GM18858 (cell line): ENCODE results near the gene HELQ.
"Not testable (repeated sequence)": the region's sequence is repeated elsewhere in the genome, so short reads cannot be mapped to it uniquely, and the experiment has no call there.

Experiments
- ATAC-seq: cut with Tn5 transposase; IDR thresholded peaks from one replicate; pipeline ENCODE4 v1.9.1; 2021; ENCODE audit not compliant: unreplicated experiment

The HELQ gene

DNA sequence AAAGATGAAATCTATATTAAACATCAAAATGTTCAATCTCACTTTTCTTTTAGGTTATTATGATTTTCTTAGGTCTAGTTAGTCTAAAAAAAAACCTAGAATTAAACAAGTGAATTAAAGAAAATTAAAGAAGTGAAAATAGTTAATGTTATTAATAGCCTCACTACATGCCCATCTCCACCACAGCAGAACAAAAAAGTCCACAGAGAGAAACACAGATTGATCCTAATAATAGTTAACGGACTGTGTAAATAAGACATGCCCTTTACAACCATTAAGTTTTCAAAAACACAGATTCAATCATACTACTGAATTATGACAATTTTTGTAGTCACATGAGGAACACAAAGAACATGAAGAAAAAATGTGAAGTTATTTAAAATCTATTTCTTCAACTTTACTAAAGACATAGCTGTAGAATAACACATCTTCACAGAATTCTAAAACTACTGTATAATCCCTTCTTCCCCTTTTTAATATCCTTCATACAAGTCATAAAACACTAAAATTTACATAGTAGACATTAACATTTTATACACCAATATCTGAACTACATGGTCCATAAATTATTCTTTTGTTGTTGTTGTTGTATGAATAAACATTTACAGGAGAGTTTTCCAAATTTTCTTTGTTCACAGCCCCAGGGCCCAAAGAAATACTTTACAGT, 15.3 kb downstream of the HELQ start:
- no peak for ATAC-seq

DNA sequence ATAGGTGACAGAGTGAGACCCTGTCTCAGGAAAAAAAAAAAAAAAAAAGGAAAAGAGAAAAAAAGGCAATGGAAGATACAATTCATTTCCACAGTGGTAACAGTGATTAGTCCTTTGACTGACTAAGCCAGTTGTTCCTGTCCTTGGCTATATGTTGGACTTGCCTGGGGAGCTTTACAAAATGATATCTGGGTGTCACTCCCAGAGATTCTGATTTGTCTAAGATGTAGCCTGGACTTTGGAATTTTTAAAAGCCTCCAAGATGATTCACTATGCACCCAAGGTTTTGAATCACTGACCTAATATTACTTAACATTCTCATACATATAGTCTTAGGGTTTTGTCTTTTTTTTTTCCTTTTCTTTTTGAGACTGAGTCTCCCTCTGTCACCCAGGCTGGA, 16.9 kb downstream of the HELQ start:
- no peak for ATAC-seq

DNA sequence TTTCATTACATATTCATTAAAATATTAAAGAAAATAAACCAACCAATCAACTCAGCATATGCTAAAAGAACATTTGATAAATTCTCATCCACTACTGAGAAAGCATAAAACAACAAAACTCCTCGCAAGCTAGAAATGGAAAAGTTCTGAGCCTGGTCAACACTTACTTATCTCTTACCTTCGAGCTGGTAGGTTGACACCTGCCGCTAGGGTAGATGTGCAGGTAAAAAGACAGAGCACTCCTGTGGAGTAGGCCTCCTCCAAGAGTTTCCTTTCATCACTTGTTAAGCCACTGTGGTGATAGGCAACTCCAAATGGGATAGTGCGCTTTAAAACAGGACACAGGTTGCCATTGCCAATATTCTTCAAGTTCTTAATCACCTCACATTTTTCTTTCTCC, 18.9 kb downstream of the HELQ start:
- no peak for ATAC-seq

DNA sequence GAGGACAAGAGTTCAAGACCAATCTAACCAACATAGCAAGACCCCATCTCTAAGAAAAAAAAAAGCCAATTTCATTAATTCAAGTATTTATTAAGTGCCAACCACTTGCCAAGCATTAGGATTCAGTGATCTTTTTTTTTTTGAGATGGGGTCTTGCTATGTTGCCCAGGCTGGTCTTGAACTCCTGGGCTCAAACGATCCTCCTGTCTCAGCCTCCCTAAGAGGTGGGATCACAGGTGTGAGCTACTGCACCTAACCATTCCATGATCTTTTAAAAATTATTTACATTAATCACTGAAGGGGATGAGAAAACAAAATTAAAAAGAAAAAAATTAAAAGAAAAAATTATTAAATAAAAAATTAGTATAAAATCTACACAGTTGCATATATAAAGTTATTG, 24.4 kb downstream of the HELQ start:
- ATAC-seq, result no peak

DNA sequence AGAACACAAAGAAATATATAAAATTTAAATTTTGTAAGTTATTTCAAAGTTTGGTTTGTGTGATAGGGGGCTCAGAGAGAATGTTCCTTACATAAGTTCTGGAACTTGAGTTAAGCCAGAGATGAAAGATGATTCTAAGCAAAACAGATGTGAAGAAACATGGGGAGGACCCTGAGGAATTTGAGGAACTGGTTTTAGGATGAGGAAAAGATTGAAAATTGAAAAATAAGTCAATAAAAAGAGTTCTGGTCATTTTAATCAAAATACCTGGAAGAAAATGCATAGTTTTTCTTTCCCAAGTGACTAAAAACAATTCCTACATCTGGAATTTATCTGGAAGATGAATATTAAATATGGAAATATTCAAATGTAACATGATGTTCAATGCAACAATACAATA, 37.4 kb downstream of the HELQ start:
- ATAC-seq, result no peak

DNA sequence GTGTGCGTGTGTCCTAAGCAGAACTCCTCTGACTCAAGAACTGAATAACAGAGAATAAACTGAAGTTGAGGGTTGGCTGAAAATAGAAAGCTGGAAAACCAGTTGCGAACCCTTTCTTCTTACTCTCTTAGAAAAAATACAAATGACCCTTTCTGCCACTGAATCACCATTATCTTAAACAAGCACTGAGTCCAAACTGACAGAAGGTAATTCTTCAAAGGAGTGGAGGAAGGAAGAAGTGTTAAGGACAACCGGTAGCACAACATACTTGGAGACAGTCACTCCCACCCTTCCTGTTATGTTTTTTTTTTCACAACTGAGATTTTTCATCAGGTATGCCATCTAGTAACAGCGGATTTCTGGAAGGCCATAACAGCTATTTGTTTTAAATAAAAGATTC, 38.1 kb downstream of the HELQ start:
- no peak for ATAC-seq

DNA sequence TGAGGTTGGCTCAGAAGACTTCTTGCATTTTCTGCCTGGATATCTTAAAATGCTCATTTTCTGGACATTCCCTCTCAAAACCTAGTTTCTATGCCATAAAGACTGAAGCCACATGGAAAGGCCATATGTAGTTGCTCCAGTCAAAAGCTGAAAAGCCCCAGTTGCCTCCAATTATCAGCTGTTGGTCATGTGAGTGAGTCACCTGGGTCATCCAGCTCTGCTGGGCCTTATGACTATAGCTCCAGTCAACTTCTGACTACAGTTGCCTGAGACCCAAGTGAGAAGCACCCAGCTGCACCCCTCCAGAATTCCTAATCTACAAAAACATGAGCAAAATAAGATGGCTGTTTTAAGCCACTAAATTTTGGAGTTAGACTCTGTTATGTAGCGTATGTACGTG, 41.9 kb downstream of the HELQ start:
- no peak for ATAC-seq

DNA sequence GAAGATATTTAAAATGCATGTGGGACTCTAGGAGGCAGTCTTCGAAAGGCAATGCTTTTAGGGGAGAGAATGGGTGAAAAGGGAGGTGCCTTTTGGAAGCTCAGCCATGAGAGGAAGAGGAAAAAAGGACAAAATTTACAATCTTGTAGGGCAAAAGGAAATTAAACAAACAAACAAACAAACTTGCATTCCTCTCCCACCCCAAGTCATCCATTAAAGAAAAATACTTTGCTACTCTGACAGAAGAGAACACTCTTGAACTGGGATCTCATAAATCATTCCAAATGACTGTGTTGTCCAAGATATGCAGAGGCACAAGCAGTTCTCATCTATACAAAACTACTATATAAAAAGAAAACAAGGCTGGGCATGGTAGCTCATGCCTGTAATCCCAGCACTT, 46.7 kb downstream of the HELQ start:
- ATAC-seq, result no peak

DNA sequence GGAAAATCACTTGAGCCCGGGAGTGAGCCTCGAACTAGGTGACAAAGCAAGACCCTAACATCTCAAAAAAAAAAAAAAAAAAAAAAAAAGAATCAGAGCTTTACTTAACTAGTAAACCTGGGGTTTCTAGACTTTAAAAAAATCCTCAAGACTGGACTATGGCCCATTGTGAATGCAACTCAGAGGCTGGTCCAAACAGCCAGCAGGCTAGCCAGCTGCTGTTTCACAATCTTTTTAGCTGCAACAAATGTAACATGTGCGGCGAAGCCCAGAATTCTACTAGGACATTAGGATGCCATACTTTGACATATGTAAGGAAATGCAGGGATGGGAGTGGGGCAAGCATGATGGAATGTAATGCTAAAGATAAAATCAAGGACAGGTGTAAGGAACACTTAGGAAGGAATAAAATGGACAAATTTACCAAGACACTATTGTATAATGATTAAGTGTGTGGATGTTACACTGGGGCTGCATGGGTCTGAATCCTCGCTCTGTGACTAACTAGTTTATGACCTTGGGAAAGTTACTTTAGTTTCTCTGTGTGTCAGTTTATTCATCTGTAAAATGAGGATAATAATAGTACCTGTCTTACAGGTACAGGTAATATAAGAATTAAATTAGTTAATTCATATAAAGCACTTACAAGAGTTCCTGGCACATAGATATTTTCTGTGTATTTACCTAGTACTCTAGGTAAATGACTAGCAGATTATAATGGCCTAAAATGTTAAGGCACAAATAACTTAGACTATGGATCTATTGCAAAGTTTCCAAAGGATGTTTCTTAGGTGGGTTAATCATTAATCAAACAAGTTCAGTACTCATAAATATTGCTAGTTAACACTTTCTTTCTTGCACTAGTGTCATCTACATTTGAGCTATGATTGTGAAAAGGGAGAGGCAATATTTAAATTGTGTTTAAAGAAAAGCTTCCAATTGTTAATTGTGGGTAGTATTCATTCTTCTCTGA, 49.5 kb downstream of the HELQ start:
- no peak for ATAC-seq

DNA sequence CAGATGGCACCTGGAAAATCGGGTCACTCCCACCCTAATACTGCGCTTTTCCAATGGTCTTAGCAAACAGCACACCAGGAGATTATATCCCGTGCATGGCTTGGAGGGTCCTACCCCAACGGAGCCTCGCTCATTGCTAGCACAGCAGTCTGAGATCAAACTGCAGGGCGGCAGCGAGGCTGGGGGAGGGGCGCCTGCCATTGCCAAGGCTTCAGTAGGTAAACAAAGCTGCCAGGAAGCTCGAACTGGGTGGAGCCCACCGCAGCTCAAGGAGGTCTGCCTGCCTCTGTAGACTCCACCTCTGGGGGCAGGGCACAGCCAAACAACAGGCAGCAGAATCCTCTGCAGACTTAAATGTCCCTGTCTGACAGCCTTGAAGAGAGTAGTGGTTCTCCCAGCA, 57.5 kb downstream of the HELQ start:
- not testable (repeated sequence) for ATAC-seq

DNA sequence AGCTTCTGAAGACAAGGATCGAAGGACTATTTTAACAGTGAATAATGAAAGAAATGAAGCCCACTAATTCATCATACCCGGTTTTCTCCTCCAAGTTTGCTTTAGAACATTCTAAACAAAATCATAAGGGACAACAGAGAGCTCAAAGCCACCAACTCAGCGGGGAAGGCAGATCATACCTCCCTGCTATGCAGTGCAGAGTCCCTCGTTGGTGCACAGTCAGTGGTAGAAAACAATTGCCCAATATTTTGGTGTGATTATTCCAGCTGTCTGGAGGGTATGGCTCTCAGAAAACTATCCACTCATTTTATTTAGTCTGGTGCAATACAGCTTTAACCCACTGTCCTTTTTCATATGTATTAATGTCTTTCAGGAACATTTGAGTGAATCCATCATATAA, 61.7 kb downstream of the HELQ start:
- no peak for ATAC-seq

DNA sequence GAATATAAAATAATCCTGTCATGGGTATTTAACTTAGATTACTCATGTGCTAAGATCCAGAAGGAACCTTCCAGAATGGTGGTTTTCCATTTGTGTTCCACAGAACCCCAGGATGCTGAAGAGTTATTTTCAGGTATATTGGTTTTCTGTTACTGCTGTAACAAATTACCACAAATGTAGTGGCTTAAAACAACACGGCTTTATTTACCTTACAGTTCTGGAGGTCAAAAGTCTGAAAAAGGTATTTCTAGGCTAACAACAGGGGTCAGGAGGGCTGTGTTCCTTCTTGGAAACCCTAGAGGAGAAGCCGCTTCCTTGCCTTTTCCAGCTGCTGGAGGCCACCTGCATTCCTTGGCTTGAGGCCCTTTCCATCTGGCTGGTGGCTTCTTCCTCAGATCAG, 63.1 kb downstream of the HELQ start:
- no peak for ATAC-seq

DNA sequence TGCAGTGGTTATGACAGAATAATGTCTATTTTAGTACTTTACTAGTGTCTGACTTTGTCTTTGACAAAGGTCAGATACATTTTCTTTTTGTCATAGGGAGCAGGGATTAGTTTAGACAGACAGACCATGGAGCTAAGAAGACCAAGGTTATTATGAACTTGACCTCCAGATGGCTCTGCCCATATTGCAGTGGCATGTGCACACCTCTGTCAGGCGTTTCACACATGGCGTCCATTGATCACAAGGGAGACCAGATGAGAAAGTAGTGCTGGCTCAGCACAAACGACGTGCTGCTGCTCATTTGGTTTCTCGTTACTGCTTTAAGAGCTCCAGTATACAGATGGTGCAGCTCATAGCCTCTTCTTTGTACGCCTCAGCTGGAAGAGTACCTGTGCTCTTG, 64.7 kb downstream of the HELQ start:
- ATAC-seq, result no peak

DNA sequence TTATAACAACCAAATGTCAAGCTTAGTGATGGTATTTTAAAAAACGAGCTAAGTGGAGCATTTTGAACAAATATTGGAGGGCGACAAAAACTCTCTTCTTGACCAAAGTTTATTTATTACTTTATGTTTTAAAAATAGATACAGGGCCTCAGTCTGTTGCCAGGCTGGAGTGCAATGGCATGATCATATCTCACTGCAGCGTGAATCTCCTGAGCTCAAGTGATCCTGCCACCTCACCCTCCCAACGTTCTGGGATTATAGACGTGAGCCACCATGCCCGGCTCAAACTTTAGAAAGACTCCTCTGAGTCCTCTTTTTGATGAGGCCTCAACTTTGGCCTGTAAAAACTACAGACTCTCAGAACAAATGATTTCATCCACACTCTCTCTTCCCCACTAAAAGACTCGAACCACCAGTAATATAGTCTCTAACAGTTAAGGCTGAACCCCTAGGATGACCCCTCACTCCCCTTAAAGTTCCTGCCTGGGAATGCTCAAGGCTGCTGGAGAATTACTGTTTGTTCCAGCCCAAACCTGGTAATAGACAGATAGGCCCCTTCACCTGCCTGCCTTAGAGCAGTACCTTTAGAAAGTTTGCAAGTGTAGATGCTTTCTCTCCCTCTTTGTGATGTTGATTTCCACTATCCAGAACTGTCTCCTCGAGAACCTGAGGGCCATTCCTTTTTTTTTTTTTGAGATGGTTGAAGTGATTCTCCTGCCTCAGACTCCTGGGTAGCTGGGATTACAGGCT, 65.7 kb downstream of the HELQ start:
- ATAC-seq, result no peak

DNA sequence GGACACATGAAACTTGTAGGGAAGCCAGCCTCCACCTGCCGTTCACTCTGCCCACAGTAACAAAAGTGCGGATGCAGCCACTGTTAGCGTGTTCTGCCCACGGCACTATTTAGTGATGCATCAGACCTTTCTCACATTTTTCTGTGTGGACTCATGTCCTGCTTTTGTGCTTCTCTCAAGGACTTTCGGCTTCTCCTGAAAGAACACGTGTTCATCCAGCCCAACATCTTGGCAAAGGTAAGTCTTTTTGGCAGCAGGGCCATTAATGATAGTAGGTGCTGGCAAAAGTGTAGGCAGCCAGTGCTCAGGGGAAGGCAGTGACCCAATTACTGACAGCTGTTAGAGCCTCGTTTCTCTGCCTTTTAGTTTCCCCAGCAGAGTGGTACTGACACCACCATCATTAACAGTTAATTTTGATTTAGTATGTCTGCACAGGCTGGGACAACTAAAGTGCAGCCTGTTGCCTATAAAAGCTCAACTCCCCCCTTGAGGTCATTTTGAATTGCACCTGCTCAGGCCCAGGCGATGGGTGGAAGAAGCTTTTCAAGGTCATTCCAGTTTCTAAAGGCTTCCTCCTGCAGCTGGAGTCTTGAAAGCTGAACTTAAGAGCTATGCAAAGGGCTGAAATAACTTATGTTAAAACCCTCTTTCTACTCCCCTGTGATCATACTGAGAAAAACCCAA, 66.4 kb downstream of the HELQ start:
- no peak for ATAC-seq

DNA sequence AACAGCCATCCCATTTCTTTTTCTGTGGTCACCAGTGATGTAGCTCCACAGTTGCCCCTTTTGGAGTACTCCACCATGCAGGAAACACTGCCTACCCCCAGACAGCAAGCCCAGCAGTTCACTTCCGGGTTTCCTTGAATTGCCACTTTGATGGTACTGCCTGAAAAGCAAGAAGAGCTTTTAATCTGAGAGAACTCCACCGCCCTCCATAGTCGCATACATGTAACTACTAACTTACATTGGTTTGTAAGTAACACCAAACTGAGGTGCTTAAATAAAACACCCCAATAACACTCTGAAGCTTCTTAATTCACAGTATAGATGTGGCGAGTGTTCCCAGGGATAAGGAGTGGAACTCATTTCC, 67.3 kb downstream of the HELQ start:
- no peak for ATAC-seq

DNA sequence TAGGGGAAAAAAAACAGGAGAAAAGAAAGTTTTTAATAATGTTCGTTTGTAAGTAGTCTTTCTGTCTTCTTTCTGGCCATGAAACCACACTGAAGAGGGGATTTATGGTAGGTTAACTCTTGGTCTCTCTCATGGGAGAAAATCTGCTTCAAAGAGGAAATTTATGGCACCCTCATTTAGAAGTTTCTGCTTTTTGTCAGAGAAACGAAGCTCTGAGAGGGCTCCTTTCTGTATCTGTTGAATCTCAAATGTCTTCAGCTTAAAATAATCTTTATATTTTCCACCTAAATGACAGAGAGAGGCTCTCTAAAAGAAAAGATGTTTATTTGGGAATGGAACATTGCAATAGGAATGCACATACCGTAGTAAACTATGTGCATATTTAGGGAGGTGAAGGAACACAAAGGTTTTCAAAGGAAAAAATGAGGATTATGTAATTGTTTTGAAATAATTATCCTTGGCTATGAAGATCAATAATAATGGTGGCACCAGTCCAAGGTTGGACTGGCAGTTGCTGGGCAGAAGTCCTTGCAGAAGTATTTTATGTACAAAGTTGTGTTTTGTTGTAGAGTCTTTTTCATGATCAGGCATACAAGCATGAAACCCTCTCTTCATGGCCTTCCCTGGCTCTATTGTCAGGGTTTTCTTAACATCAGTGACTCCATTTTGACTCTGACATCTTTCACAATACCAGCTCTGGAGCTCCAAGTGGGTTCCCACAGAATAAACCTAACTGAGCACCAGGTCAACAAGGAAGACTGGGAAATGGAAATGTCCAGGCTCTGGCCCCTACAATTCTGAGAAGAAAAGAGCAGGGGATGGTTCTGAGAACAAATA, 67.9 kb downstream of the HELQ start:
- ATAC-seq, result no peak

DNA sequence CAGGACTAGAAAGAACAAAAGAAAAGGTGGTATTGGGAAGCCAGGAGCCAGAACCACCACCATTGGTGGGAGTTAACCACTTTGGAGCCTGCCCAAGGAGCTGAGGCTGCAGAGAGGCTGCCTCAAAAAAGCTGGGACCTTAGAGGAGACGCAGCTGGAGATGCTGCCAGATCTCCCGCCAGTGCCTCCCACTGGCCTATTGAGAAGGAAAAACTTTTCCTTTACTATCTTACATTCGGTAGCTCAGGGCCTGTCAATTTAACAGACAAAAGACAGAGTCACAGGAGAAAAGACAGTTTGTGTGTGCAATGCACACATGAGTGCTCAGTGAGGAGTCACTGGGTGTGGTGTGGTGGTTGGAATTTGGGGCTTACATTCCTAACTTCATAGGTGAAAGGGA, 68.6 kb downstream of the HELQ start:
- no peak for ATAC-seq

DNA sequence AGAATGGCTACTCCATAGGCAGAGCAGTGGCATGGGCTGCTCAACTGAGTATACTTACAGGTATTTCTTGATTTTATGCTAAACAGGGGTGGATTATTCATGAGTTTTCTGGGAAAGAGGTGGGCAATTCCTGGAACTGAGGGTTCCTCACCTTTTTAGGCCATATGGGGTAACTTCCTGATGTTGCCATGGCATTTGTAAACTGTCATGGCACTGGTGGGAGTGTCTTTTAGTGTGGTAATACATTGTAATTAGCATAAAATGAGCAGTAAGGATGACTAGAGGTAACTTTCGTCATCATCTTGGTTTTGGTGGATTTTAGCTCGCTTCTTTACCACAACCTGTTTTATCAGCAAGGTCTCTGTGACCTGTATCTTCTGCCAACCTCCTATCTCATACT, 72.8 kb downstream of the HELQ start:
- no peak for ATAC-seq

DNA sequence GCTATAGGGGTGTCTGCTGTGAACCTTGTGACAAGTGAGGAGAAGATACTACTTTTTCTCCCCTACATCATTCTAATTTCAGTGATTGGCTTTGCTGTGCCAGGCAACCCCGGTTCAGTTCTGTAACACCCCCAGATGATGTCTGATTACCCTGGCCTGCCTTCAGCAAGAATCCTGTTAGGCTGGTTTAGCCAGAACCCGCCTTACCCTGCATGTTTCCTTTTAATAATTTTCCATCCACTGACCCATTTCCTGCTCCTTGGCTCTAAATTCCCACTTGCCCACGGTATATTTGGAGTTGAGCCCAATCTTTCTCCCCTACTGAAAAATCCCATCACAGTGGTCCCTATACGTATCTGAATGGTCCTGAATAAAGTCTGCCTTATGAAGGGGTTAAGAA, 74.5 kb downstream of the HELQ start:
- ATAC-seq, result no peak
